GM23338 (cell line): ENCODE data around the gene PCSK5.
A peak's percentile ranks its signal among the peaks of the same experiment; 100 is the strongest.

ENCODE experiments used
- CREB1 ChIP-seq: fragments of 250-450 bp; sonication (Bioruptor Pico); IDR thresholded peaks from 2 replicates; pipeline ENCODE4 v1.5.0; 2020; ENCODE audit warnings: low read depth, mild to moderate bottlenecking, moderate library complexity
- CTCF ChIP-seq, 2 experiments: fragments of 200-600 bp in 1 of 2; sonication (generic) in 1 of 2; conservative IDR thresholded peaks; 2 replicates each; pipeline versions ENCODE4 v1.5.1 to v1.6.1; 2016 to 2017; ENCODE audit warnings: antibody characterized with exemption in 2 of 2, low read depth in 2 of 2, mild to moderate bottlenecking in 2 of 2, moderate library complexity in 1 of 2
- EZH2 ChIP-seq: fragments of 200-600 bp; sonication (generic); IDR thresholded peaks from one replicate; pipeline ENCODE4 v1.8.0; 2017; ENCODE audit warnings: antibody characterized with exemption, mild to moderate bottlenecking, low read depth; ENCODE audit not compliant: unreplicated experiment
- EZH2phosphoT487 ChIP-seq: fragments of 200-600 bp; sonication (generic); IDR thresholded peaks from one replicate; pipeline ENCODE4 v1.8.1; 2018; ENCODE audit warnings: antibody characterized with exemption; ENCODE audit not compliant: unreplicated experiment
- JUNB ChIP-seq: IDR thresholded peaks from one replicate; pipeline ENCODE4 v1.6.1; 2016; ENCODE audit warnings: antibody characterized with exemption; ENCODE audit not compliant: unreplicated experiment
- POLR2AphosphoS5 ChIP-seq: IDR thresholded peaks from 2 replicates; pipeline ENCODE4 v1.6.1; 2016; ENCODE audit warnings: antibody characterized with exemption, low read depth
- REST ChIP-seq: IDR thresholded peaks from one replicate; pipeline ENCODE4 v1.6.1; 2018; ENCODE audit warnings: antibody characterized with exemption; ENCODE audit not compliant: unreplicated experiment
- STAT1 ChIP-seq: IDR thresholded peaks from one replicate; pipeline ENCODE4 v1.6.1; 2016; ENCODE audit warnings: antibody characterized with exemption; ENCODE audit not compliant: unreplicated experiment
- ZNF114 ChIP-seq: fragments of 250-450 bp; sonication (Bioruptor Pico); IDR thresholded peaks from 2 replicates; pipeline ENCODE4 v1.5.0; 2020; ENCODE audit warnings: mild to moderate bottlenecking, moderate library complexity

GRCh38 chr9:75890472-75891276, at the start of gene PCSK5:
- TF ChIP-seq POLR2AphosphoS5 (peak; percentile 89), CTCF (conservative IDR thresholded peaks at IDR 0.05; ENCODE audit: low read depth in 2 of 2) (peak in 1 of 2 experiments; percentile 31; a peak in 2 of 4 replicates), EZH2 (no peak), EZH2phosphoT487 (no peak), REST (no peak), CREB1 (CRISPR knock-in tag) (peak; percentile 55; the same call in 1 of the 2 replicates), STAT1 (no peak), JUNB (no peak), ZNF114 (CRISPR knock-in tag) (no peak)
